ENCODE data around the gene CRP.

Gene CRP

GRCh38 chr1:159752135-159752580 is 37.8 kb upstream of the CRP start:
- peak in 1 of 2 experiments; percentile 32 for DNase-seq (ENCODE audit: low read depth in 1 of 2, low spot score in 1 of 2)

GRCh38 chr1:159751031-159751430 is 36.6 kb upstream of the CRP start:
- Histone ChIP-seq H3K27ac (replicated peaks) (no peak overlapping the region), H3K27me3 (ENCODE audit: insufficient read depth, poor library complexity, severe bottlenecking) (no peaks in the 10 kb centered on the region), H3K4me3 (replicated peaks; ENCODE audit: insufficient read depth, low read length) (no peak overlapping the region)
- no peak for DNase-seq (ENCODE audit: low read depth in 1 of 2, low spot score in 1 of 2)
- TF ChIP-seq SPI1 (IDR thresholded peaks at IDR 0.05; ENCODE audit: borderline replicate concordance, low read depth) (no peak), POLR2AphosphoS5 (IDR thresholded peaks at IDR 0.05; ENCODE audit: low read depth) (no peak), REST (IDR thresholded peaks at IDR 0.05; ENCODE audit: insufficient replicate concordance, low read depth) (no peak), CTCF (IDR thresholded peaks at IDR 0.05; ENCODE audit: insufficient read depth, low read length) (no peak), GABPA (IDR thresholded peaks at IDR 0.05; ENCODE audit: low read depth) (no peak)

More at GRCh38 chr1:159752135-159752580, 37.8 kb upstream of the CRP start:
- H3K4me3 ChIP-seq (replicated peaks; ENCODE audit: insufficient read depth, low read length): no peak overlapping the region
- H3K27ac ChIP-seq (replicated peaks): no peak overlapping the region
- no peaks in the 10 kb centered on the region for H3K27me3 ChIP-seq (ENCODE audit: insufficient read depth, poor library complexity, severe bottlenecking)
- TF ChIP-seq REST (IDR thresholded peaks at IDR 0.05; ENCODE audit: insufficient replicate concordance, low read depth): no peak
- TF ChIP-seq SPI1 (IDR thresholded peaks at IDR 0.05; ENCODE audit: borderline replicate concordance, low read depth): no peak
- no peak for TF ChIP-seq POLR2AphosphoS5 (IDR thresholded peaks at IDR 0.05; ENCODE audit: low read depth)
- TF ChIP-seq GABPA (IDR thresholded peaks at IDR 0.05; ENCODE audit: low read depth): no peak
- no peak for TF ChIP-seq CTCF (IDR thresholded peaks at IDR 0.05; ENCODE audit: insufficient read depth, low read length)

GRCh38 chr1:159750621-159751020 is 36.2 kb upstream of the CRP start:
- DNase-seq (ENCODE audit: low read depth in 1 of 2, low spot score in 1 of 2): no peak
- TF ChIP-seq POLR2AphosphoS5 (IDR thresholded peaks at IDR 0.05; ENCODE audit: low read depth) (no peak), GABPA (IDR thresholded peaks at IDR 0.05; ENCODE audit: low read depth) (no peak), CTCF (IDR thresholded peaks at IDR 0.05; ENCODE audit: insufficient read depth, low read length) (no peak), SPI1 (IDR thresholded peaks at IDR 0.05; ENCODE audit: borderline replicate concordance, low read depth) (no peak), REST (IDR thresholded peaks at IDR 0.05; ENCODE audit: insufficient replicate concordance, low read depth) (no peak)
- no peak overlapping the region for H3K27ac ChIP-seq (replicated peaks)
- H3K27me3 ChIP-seq (ENCODE audit: insufficient read depth, poor library complexity, severe bottlenecking): no peaks in the 10 kb centered on the region
- no peak overlapping the region for H3K4me3 ChIP-seq (replicated peaks; ENCODE audit: insufficient read depth, low read length)
